HTR-8/SVneo (cell line): ENCODE measurements around the gene KREMEN1.
"Not testable (repeated sequence)": the region's sequence is repeated elsewhere in the genome, so short reads cannot be mapped to it uniquely, and the experiment has no call there.

Experiments used
- DNase-seq: peaks from one replicate; pipeline ENCODE4 v3.0.0; 2011; ENCODE audit warnings: low spot score, mixed read lengths; ENCODE audit not compliant: insufficient read length
- FAIRE-seq: peaks from 2 replicates; lab custom pipeline; 2011; peaks lifted over from hg19 to GRCh38; lab: Jason Lieb, UNC

KREMEN1 gene, protein sequence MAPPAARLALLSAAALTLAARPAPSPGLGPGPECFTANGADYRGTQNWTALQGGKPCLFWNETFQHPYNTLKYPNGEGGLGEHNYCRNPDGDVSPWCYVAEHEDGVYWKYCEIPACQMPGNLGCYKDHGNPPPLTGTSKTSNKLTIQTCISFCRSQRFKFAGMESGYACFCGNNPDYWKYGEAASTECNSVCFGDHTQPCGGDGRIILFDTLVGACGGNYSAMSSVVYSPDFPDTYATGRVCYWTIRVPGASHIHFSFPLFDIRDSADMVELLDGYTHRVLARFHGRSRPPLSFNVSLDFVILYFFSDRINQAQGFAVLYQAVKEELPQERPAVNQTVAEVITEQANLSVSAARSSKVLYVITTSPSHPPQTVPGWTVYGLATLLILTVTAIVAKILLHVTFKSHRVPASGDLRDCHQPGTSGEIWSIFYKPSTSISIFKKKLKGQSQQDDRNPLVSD

DNA sequence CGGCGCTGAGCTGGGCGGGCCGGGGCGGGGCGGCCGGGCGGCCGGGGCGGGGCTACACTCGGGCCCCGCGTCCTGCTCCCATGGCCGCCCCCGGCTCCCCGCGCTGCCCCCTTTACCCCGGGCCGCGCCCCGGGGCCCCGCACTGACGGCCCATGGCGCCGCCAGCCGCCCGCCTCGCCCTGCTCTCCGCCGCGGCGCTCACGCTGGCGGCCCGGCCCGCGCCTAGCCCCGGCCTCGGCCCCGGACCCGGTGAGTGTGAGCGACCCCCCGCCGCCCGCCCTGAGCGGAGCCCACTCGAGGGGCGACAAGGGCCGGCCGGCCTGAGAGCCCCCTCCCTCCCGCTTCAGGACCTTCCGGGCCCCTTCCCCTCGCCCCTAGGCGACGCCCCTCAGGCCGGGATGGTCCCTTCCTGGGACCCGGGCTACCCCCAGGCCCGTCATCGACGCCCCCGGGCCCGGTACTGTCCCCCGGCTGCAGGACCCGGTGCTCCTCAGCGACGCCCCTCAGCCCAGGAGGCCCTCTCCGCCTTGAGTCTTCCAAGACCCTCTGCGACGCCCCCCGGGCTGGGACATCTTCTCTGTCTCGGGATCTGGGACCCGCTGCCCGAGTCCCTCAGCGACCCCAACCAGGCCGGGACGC is at the start of gene KREMEN1:
Gene KREMEN1 (plus strand): TSS at position 57 of the 639 bp plus-strand sequence. CDS start 96 bp downstream, at position 153.
- DNase-seq (no peak), FAIRE-seq (no peak)

DNA sequence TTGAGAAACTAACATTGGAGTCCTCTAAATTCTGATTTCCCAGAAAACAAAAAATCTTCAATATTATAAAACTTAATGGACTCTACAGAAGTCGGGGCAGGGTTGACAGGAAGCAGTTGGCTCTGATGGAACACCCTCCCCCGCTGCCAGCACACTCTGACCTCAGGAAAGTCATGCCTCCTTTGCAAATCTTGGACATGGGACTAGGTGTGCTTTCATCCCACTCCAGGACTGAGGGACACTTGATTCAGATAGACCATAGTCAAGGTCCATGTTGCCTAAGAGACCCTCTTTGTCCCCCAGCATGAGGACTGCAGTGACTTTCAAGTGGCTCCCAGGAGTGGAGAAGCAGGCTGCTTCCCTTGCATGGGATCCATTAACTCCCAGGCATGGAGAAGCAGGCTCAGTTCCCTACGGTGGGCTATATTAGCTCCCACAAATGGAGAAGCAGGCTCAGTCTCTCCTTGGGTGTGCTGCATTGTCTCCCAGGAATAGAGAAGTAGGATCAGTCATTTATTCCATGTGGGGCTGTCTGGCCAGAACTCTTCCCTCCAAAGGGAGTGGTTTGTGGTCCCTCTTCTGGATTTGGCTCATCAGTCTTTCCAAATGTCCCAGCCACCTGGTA is 49.6 kb upstream of the KREMEN1 start:
- DNase-seq = no peak
- FAIRE-seq = no peak

DNA sequence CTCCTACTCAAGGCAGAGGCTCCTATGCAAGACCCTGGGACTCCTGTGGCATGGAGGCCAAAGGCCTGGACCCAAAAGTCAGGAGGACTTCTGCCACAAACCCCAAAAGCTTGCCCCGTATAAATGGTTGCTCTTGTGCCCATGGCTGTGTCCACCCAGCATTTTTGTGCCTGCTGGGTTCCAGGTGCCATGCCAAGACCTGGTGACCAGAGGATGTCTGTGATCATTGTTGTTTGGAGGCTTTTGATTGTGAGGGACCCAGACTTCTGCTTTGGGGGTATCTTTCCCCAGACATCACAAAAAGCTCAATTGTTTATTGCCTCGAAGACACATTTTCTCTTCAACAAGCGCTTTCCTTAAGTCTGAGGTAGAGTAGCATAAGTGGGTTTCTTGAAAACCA is 46.3 kb upstream of the KREMEN1 start:
- DNase-seq = no peak
- no peak for FAIRE-seq

DNA sequence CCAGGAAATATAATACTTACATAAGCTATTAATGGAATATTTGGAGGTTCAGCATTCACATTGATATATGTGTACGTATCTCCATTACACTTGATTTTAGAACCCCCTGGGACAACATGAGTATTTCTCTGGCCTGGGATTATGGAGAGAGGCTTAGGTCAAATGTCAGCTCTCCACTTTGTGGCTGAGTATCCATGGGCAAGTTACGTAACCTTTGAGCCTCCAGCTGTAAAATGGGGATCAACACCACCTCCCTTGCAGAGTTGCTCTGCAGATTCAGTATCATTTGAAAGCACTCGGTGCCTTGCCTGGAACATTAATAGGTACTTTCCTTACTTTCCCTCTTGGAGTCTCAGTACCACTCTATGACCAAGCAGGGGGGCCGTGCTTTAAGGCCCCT is 44.4 kb upstream of the KREMEN1 start:
- no peak for DNase-seq
- no peak for FAIRE-seq

DNA sequence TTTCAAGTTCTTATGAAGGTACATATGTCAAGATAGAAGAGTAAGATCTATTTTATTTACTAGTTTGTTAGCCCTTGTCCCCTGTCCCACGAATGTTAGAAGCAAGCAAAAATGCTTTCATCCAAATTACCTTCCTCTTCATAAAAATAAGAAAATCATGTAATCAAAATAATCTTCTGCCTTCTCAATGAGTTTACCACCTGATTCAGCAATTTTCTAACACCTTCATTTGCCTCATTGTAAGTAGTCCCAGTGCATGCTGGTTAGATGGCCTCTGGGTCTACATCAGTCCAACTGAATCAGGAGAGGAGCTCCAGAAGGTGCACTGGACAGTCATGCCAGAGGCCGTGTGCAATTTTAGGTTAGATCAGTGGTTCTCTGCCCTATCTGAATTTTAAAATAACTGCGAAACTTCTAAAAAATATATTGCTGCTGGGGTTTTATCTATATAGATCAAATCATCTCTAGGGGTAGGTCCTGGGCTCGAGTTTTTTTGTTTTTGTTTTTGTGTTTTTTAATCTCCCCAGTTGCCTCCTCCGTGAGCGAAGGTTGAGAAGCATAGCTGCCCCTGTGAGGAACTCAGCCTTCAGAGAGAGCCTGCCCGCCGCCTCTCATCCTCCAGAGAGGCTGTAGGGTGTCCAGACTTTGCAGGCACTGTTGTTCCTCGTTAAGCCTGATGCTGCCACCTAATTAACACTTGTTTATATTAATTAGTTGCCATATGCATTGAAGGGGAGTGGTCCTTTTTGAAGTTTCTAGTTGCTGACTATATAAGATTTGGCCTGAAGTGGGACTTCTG is 43.4 kb upstream of the KREMEN1 start:
- DNase-seq = no peak
- no peak for FAIRE-seq

DNA sequence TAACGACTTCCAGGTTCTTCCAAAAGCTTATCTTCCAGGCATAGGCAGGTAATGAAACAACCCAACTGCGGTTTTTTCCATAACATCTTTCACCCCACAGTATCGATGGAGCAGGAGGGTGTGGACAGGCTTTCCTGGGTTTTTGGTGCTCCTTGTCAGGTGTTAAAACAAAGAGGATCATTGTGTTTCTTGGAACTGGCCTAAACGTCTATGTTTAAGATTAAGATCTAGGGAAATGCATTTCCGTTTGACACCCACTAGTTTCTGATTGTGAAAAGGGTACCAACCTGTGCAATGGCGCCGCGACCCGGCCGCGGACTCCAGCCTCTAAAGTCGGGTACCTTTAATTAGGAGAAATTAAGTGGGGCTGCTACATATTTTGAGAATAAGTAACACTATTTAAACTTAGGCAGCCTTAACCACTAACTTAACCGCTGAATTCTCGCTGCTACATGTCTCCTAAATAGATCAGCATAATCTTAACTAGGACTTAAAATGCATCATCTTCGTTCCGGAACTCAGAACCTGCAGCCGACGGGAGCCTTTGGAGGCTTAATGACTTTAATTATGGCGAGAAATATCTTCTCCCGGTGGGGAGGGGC is 42.7 kb upstream of the KREMEN1 start:
- no peak for FAIRE-seq

DNA sequence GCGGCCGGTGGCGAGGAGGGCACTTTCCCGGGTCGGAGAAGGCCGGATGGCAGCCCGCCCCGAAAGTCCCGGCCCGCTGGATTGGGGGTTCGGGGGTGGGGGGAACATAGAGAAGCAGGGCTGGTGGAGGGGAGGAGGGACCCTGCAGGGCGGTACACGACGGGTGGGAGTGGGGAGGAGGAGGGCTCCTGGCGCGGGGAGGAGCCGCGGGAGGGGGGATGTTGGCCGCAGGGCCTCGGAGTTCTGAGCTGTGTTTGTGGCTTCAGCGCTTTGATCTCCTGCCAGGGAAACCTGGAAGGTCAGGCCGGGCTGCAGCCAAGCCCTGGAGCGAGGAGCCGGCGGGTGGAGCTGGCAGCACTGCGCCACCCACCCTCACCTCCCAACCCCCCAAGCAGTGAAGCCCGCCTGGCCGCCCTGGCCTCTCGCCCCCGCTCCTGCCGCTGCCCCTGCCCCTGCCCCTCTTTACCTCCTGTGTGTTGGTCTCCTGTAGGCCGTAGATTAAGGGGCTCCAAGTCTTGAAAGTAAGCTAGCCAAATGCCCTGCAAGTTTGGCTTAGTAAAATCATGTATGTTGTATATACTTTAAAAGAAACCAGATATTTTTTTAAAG is 42.1 kb upstream of the KREMEN1 start:
- FAIRE-seq (no peak), DNase-seq (peak; percentile 73)

More for the DNA sequence above, 42.7 kb upstream of the KREMEN1 start:
- DNase-seq = no peak

DNA sequence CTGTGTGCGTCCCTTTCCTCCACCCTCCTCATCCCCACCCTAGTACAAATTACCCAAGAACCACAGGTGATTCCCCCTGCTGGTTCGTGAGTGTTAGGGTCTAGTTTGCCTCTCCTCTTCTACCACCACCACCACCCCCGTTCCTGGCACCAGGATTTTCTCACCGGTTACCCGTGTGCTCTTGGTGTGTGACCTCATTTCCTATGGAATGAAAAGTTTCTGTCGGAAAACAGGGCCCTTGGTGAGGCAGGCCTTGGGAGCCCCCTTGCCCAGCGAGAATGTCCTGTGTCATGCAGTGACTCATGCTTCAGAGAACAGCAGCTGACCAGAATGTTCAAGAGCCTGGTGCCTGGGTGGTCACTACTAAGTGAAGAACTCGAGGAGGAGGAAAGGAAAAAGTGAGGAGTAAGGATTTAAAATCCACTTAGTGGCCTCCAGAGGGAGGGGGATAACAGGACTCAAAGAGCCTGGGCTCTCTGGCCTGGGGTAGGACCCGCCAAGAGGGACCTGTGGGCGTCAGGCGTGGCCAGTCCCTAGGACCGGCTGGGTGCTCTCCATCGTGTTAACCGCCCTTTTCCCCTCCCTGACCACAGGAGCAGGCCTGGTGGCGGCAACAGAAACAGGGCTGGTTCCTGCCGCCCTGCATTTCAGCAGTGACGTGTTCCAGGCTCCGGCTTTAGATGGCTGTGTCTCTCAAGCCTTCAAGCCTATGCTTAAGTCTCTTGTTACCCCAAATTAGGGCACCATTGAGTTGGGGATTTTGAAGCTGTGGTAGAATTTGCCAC is 41.4 kb upstream of the KREMEN1 start:
- FAIRE-seq = no peak
- DNase-seq = peak; percentile 84

DNA sequence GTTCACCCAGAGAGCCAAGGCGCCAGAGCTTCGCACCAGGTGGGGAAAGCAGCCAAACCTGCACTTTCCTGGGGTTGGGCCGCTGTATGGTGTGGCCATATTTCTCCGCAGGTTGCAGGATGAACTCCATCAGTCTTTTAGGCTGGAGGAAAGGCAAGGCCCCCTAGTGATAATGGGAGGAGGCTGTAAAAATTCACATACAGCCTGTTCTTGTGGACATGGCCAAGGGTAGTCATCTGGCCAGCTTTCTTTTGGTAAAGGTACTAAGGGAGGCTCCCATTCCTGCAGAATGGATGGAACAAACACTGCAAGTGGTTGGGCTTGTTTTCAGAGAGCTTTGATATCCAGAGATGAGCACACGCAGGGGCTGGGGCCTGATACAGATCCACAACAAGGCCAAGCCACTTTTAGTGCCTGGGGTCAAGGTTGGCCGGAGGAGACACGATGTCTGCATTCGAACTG is 40.8 kb upstream of the KREMEN1 start:
- FAIRE-seq (no peak), DNase-seq (no peak)

DNA sequence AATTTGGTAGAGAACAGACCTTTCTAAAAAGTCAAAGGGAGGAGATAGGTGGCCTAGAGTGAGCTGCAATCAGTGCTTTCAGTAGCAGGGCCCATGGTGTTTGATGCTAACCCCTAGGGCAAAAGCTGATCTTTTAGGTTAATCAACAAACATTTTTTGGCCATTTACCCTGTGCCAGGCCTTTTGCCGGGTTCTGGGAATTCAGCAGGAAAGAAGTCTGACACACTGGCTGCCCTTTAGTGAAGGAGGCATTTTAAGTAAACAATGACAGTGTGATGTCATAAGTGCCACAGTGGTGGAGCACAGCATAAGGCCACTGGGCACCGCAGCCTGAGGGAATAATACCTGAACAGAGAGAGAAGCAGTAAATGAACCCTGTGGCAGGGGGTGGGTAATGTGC is 40.3 kb upstream of the KREMEN1 start:
- FAIRE-seq (no peak), DNase-seq (no peak)

DNA sequence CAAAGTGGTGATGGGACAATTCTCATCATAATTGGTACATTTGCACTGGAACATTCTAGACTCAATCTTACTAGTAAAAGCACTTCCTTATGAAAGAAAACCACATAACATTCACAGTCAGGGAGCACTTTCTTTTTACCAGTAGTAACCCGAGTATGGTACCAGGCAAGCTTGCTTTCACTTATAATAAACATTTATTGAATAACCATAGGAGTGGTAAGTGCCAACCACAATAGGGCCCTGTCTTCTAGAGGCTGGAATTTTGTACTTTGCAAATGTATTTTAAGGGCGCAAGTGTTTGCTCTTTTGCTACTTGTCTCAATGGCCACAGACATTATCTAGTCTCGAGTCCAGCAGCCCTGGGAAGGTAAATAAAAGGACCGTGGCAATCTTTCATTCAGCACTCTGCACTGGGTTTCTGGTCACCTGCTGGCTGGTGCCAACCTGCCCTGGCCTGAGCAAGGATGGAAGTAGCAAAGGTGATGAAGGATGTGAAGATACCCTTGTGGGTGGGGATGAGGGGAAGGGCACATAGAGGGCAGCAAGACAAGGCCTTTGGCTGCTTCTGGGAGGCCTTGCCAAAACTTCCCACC is 35.4 kb upstream of the KREMEN1 start:
- no peak for DNase-seq
- no peak for FAIRE-seq

DNA sequence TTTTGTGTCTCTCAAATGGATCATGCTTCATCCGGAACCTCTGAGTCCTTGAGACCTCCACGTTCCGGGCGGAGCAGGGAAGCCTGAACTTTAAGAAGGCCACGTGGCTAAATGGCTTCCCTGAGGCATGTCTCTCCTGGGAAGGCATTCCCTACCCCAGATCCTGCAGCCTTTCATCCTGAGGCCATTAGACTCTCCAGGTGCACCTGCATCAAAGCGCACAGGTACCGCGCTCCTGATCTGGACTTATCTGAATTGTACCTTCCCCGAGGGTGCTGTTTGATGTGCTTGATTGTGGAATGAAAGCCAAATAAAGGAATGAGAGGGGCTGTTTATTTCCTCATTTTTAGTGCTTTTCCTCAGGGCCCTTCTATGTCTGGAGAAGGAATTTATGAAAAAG is 33.7 kb upstream of the KREMEN1 start:
- FAIRE-seq = no peak

DNA sequence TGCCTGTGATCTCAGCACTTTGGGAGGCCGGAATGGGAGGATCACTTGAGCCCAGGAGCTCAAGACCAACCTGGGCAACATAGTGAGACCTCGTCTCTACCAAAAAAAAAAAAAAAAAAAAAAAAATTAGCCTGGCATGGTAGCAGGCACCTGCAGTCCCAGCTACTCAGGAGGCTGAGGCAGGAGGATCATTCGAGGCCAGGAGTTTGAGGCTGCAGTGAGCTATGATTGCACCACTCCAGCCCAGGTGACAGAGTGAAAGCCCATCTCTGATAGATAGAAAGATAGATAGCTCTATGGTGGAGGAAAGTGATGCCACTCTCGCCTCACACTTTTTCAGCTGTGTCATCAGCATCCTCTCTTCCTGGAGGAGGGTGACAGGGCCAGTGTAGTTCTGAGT is 33.2 kb upstream of the KREMEN1 start:
- FAIRE-seq, DNase-seq: not testable (repeated sequence)

More for the DNA sequence above, 33.7 kb upstream of the KREMEN1 start:
- no peak for DNase-seq

DNA sequence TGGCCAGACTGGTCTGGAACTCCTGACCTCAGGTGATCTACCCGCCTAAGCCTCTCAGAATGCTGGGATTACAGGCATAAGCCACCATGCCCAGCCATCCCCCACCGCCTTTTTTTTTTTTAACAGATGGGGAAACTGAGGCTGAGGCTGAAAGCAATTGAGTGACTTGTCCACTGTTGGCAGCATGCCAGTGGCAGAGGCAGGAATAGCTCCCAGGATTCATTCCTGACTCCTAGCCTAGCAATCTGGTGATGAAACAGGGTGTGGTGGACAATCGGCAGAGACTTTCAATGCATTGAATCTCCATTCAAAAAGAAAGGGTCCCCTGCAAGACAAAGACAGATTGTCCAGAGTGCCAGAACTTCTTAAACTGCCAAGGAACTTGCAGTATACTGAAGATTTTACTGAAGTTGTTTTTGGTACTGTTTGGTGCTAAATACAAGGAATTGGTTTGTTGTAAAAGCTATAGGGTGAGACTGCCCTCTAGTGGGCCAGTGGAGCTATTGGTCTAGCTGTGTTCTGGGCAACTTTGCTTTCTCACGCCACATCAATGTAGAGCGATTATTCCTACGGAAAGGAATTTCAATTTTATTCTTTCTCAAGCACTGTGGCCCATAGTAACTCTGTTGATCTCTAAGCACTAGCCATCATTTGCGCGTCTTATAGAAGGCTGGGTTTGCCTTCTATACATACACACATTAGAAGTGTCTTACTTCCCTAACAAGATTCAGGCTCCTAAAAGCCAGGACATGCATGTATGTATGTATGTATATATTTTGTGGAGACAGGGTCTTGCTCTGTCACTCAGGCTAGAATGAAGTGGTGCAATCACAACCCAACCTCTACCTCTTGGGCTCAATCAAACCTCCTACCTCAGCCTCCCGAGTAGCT is 32.2 kb upstream of the KREMEN1 start:
- FAIRE-seq (no peak), DNase-seq (peak; percentile 45)

DNA sequence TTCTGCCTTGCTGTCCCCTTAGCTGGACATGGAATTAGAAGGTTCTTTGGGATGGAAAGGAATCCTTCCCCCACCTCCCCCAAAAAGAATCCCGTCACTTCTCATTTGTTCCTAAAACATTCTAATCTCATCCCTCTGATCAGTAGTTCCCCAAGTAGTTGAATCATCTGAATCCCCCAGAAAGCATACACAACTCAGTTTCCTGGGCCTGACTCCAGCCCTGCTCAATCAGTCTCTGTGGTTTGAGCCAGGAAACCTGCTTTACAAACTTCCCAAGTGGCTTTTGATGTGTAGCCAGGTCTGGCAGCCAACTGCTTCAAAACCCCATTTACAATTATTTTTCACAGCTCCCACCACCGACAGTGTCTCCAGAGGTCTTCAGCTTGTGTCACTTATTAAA is 31.4 kb upstream of the KREMEN1 start:
- FAIRE-seq = no peak
- DNase-seq = no peak

DNA sequence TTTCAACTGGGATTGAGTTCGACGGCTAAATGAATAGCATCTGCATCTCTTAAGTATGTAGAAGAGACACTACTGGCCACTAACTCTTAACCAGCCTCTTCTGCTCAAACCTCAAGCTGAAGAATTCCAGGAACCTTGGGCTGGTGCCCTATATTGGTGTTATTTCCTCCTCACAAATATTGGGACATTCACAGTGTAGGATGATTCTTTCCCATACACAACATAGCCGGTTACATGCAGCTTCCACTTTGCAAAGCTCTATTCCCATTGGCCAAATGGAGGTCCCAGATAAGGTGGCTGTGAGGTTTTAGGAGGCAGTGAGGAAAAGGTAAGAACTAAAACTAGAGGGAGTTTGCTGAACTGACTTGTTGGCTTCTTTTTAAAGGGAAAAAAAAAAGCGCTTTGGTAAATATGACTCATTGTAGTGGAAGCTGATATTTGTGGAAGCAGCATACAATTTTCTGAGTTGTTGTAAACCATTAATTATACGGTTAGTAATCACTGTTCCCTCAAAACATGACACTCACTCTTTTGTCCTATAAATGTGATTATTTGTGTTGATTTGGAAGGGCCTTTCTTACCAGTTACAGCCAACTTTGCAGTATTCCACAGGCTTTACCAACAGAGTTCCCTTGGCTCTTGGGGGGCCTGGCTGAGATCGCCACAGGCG is 28.8 kb upstream of the KREMEN1 start:
- FAIRE-seq (no peak), DNase-seq (no peak)
